ENCODE results near the gene TSEN2. TPM values are rescaled to one million over a fixed set of nuclear protein-coding genes. Genes with fewer than 3 reads are reported as not detected.

Gene TSEN2
- total RNA-seq, 1 donor from 2014 or later = 13.4 TPM

GRCh38 chr3:12556690-12557472, 72.6 kb downstream of the TSEN2 start, which contains the start of gene MKRN2:
Gene MKRN2, plus strand, starts transcription at chr3:12557087. Its CDS starts 64 bp downstream, at chr3:12557151.
- peak; percentile 98 for ATAC-seq

- ATAC-seq = peak; percentile 50
These were observed 73.3 kb downstream of the TSEN2 start for GRCh38 chr3:12557473-12558100.

- no peak for ATAC-seq
These were observed 74.4 kb downstream of the TSEN2 start for GRCh38 chr3:12558706-12559105.

- ATAC-seq = no peak
These were observed 75.2 kb downstream of the TSEN2 start for GRCh38 chr3:12559520-12559919.

GRCh38 chr3:12560505-12561190, 76.4 kb downstream of the TSEN2 start:
- ATAC-seq = no peak

- ATAC-seq = no peak
These were observed 77.1 kb downstream of the TSEN2 start for GRCh38 chr3:12561397-12561796.

GRCh38 chr3:12562451-12562850, 78.2 kb downstream of the TSEN2 start:
- no peak for ATAC-seq

- no peak for ATAC-seq
These were observed 82.7 kb downstream of the TSEN2 start for GRCh38 chr3:12566976-12567375.

GRCh38 chr3:12568747-12569146, 84.5 kb downstream of the TSEN2 start:
- ATAC-seq = peak; percentile 58

- ATAC-seq = no peak
These were observed 85.6 kb downstream of the TSEN2 start for GRCh38 chr3:12569836-12570235.

- no peak for ATAC-seq
These were observed 87.7 kb downstream of the TSEN2 start for GRCh38 chr3:12571986-12572385.

- no peak for ATAC-seq
These were observed 89.9 kb downstream of the TSEN2 start for GRCh38 chr3:12574131-12574530.

GRCh38 chr3:12574661-12575060, 90.4 kb downstream of the TSEN2 start:
- ATAC-seq = no peak

- no peak for ATAC-seq
These were observed 93.1 kb downstream of the TSEN2 start for GRCh38 chr3:12577379-12577778.

- ATAC-seq = no peak
These were observed 94.5 kb downstream of the TSEN2 start for GRCh38 chr3:12578742-12579141.

- ATAC-seq = no peak
These were observed 95.2 kb downstream of the TSEN2 start for GRCh38 chr3:12579456-12579855.

GRCh38 chr3:12579905-12580304, 95.6 kb downstream of the TSEN2 start:
- ATAC-seq = peak; percentile 19

GRCh38 chr3:12582730-12583129, 98.5 kb downstream of the TSEN2 start:
- no peak for ATAC-seq

Other genes with a start within 250 kb of the TSEN2 start
- 13.3 TPM for gene PPARG, start 195.4 kb upstream of the TSEN2 start, total RNA-seq
- gene MKRN2OS, start 61.0 kb downstream of the TSEN2 start, total RNA-seq = 6.3 TPM
- 20.6 TPM for gene MKRN2, start 72.6 kb downstream of the TSEN2 start, total RNA-seq
- 57.3 TPM for gene RAF1, start 179.6 kb downstream of the TSEN2 start, total RNA-seq

Data from esophagus mucosa (tissue), 1 donor.